Measurements from ENCODE around the gene MRPL14. TPM values are rescaled to one million over a fixed set of nuclear protein-coding genes. Genes with fewer than 3 reads are reported as not detected.

Gene MRPL14
- total RNA-seq, 2 donors from 2014 or later, result 36.5 to 49.9 TPM

DNA sequence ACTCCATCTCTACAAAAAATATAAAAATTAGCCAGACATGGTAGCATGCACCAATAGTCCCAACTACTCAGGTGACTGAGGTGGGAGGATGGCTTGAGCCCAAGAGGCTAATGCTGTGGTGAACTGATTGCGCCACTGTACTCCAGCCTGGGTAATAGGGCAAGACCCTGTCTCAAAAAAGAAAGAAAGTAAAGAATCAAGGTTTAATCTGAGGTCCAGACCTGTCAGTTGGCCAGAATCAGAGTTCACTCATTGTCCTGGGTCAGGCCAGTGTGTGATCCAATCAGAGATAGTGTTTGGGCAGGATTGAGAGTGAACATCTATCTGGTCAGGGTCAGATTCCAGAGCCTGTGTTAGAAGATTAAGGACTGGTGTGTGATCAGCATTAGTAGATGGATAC is 15.6 kb upstream of the MRPL14 start:
- Mint-ChIP-seq H3K36me3 (no peaks in the 10 kb centered on the region), H3K9me3 (no peaks in the 10 kb centered on the region), H3K4me3 (no peak overlapping the region), H3K27ac (no peak overlapping the region), H3K4me1 (ENCODE audit: low read depth in 2 of 2) (peaks cover 0 to 5% of the 10 kb centered on the region in 2 donors), H3K27me3 (no peaks in the 10 kb centered on the region)
- DNase-seq (ENCODE audit: low spot score), result no peak
- no peak for ATAC-seq

- no peak for DNase-seq (ENCODE audit: low spot score)
- H3K27ac Mint-ChIP-seq, result peak overlapping the region in 1 of 2 donors; percentile 15
- H3K9me3 Mint-ChIP-seq, result no peaks in the 10 kb centered on the region
- no peaks in the 10 kb centered on the region for H3K27me3 Mint-ChIP-seq
- H3K36me3 Mint-ChIP-seq, result no peaks in the 10 kb centered on the region
- H3K4me1 Mint-ChIP-seq (ENCODE audit: low read depth in 2 of 2), result peaks cover 5% of the 10 kb centered on the region in 2 donors
- no peak overlapping the region for H3K4me3 Mint-ChIP-seq
- ATAC-seq, result no peak
Measured at GRCh38 chr6:44139351-44139743, 12.1 kb upstream of the MRPL14 start.

DNA sequence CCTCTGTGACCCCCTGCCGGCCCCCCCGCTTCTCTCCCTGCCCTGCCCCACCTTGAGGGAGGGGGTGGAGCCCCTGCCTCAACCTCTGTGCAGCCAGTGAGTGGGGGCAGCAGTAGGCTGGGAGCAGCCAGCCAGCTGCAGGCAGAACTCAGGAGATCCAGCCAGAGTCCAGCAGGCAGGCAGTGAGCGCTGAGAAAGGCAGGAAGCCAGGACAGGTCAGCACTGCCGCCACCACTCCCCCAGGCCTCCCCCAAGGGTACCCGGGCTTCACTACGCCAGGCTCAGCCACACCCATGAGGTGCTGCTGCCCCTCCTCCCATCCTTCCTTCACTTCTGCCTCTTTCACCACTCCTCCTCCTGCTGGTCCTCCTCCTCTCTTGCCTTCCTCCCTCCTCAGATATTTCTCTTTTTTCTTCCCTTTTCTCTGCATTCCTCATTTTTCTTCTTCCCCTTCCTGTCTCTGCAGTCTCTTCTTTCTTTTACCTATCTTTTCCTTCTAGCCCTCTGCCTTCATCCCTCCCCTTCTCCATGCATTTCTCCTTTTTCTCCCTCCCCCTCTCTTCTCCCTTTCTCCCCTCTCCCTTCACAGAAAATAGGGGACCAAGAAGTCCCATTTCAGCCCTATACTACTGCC is 11.6 kb upstream of the MRPL14 start:
- DNase-seq (ENCODE audit: low spot score) (no peak), ATAC-seq (no peak)
- H3K36me3 Mint-ChIP-seq, result no peaks in the 10 kb centered on the region

DNA sequence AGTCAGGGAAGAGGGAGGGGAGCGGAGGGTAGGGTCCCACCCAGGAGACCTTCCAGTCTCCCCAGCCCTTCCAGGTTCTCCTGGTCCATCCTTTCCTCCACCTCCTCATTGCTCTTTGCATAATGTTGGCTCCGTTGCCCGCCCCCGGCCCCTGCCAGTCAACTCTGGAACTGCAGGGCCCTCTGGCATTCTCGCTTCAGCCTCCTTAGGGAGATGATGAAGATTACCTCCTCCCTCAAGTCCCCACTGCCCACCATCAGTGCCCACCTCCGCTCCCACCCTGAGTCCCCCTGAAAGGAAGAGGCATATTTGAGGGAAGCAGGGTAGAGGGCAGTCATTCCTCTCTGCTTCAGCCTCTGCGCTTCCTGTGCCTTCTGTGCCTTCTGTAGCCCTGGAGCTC is 8.6 kb upstream of the MRPL14 start:
- Mint-ChIP-seq H3K27ac (no peak overlapping the region), H3K4me3 (no peak overlapping the region), H3K4me1 (ENCODE audit: low read depth in 2 of 2) (peaks cover 5 to 10% of the 10 kb centered on the region in 2 donors), H3K36me3 (no peaks in the 10 kb centered on the region), H3K9me3 (no peaks in the 10 kb centered on the region), H3K27me3 (no peaks in the 10 kb centered on the region)
- no peak for ATAC-seq
- DNase-seq (ENCODE audit: low spot score), result no peak

More for the DNA sequence above, 11.6 kb upstream of the MRPL14 start:
- Mint-ChIP-seq H3K27me3 (no peaks in the 10 kb centered on the region), H3K9me3 (no peaks in the 10 kb centered on the region), H3K4me3 (no peak overlapping the region), H3K4me1 (ENCODE audit: low read depth in 2 of 2) (peaks cover 5% of the 10 kb centered on the region in 2 donors), H3K27ac (no peak overlapping the region)

GRCh38 chr6:44135173-44135758 is 8.0 kb upstream of the MRPL14 start:
- Mint-ChIP-seq H3K9me3 (no peaks in the 10 kb centered on the region), H3K27ac (no peak overlapping the region), H3K4me3 (no peak overlapping the region), H3K4me1 (ENCODE audit: low read depth in 2 of 2) (peaks cover 5 to 10% of the 10 kb centered on the region in 2 donors), H3K27me3 (no peaks in the 10 kb centered on the region), H3K36me3 (no peaks in the 10 kb centered on the region)
- DNase-seq (ENCODE audit: low spot score) (no peak), ATAC-seq (no peak)

DNA sequence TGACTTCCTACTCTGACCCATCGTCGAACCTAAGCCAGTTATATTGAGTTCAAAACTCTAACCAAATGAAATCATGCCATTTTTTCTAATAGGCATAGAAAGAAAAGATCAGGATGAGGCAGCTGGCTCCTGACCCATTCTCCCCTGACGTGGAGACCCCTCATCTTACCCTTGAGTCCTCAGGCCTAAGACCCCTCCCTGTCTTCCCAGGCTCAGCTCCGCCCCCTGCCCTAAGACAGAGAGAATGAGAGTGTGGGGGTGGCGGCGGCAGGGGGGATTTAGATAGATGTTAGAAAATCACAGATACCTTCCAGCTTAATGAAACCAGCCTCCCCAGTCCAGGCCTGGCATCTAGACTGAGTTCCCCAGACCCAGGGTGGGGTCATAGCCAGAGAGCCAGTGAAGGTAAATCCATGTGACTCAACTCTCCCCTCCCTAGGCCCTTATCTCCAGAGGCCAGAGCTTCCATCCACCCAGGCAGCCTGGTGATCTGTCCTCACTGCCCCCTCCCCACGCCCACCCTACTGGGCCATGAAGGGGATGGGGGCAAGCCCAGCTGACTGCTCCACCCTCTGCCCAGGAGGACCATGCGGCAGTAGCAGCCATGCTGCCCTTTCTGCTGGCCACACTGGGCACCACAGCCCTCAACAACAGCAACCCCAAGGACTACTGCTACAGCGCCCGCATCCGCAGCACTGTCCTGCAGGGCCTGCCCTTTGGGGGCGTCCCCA is 6.9 kb upstream of the MRPL14 start:
- H3K4me3 Mint-ChIP-seq, result no peak overlapping the region
- H3K36me3 Mint-ChIP-seq, result no peaks in the 10 kb centered on the region
- no peak for DNase-seq (ENCODE audit: low spot score)
- H3K27me3 Mint-ChIP-seq, result no peaks in the 10 kb centered on the region
- no peak for ATAC-seq
- no peak overlapping the region for H3K27ac Mint-ChIP-seq
- peaks cover 10% of the 10 kb centered on the region in 2 donors for H3K4me1 Mint-ChIP-seq (ENCODE audit: low read depth in 2 of 2)
- no peaks in the 10 kb centered on the region for H3K9me3 Mint-ChIP-seq

DNA sequence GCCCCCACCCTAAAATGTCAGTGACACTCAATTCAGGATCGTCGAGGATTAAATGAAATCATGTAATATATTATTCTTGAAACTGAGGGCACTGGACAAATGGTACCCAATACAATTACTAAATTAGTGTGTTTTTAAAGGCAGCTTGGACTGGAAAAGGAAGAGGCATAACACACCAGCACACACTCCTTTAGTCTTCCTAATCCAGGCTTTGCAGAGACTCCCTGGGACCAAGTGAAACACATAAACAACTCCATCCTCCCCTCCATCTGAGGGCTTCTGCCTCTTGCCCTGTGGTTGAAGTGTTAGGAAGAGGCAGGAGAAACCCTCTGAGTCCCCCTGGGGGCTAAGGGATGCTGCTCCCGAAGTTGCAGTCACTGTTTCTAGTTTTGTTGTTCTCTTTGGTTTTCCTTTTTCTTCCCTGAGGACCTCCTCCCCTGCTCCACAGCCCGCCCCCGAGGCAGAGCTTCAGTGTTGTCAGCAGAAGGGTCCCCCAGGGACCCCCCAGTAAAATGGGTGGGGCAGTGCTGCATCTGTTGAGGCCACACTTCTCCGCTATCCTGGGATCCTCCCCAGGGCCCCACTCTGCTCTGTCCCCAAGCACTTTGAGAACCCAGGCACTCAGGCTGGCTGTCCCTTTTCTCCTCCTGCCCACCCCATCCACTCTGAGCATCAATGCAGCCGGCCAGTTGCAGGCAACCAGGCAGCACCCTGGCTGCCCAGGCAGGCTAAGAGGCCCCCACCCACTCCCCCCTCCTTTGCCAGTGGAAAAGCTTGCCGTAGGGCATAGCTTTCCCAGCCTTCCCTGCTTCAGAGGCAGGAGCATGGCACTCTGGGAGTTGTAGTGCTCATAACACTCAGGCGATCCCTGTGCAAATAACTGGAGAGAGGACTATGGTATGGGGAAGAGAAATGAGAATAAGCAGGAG is 6.0 kb upstream of the MRPL14 start:
- Mint-ChIP-seq H3K27me3 (no peaks in the 10 kb centered on the region), H3K36me3 (no peaks in the 10 kb centered on the region), H3K9me3 (no peaks in the 10 kb centered on the region), H3K4me1 (ENCODE audit: low read depth in 2 of 2) (peaks cover 10 to 11% of the 10 kb centered on the region in 2 donors), H3K27ac (no peak overlapping the region), H3K4me3 (no peak overlapping the region)
- ATAC-seq (peak in 1 of 2 donors; percentile 14), DNase-seq (ENCODE audit: low spot score) (no peak)

- H3K27me3 Mint-ChIP-seq, result no peaks in the 10 kb centered on the region
- H3K4me1 Mint-ChIP-seq (ENCODE audit: low read depth in 2 of 2), result peaks cover 10 to 13% of the 10 kb centered on the region in 2 donors
- H3K27ac Mint-ChIP-seq, result no peak overlapping the region
- DNase-seq (ENCODE audit: low spot score), result no peak
- no peak overlapping the region for H3K4me3 Mint-ChIP-seq
- H3K9me3 Mint-ChIP-seq, result no peaks in the 10 kb centered on the region
- ATAC-seq, result no peak
- H3K36me3 Mint-ChIP-seq, result no peaks in the 10 kb centered on the region
Measured at GRCh38 chr6:44132476-44132875, 5.2 kb upstream of the MRPL14 start.

DNA sequence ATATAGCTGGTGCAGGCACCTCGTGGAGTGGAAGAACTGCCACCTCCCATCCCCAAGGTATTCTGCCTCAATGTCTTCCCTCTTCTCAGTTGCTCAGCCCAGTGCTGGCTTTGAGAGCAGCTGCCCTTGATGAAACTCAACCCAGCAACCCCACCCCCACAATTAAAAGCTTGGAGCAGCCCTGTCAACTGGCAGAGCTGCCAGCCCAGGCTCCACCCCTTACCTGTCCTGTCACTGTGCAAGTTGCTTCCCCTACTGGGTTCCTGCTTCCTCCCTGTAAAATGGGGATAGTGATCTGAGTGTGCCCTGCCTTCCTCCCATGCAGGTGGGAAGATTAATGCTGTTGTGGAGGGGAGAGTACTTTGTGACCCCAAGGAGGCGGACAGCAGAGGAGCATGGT is 4.6 kb upstream of the MRPL14 start:
- ATAC-seq (no peak), DNase-seq (ENCODE audit: low spot score) (no peak)
- Mint-ChIP-seq H3K4me1 (ENCODE audit: low read depth in 2 of 2) (peaks cover 10 to 13% of the 10 kb centered on the region in 2 donors), H3K36me3 (no peaks in the 10 kb centered on the region), H3K27ac (no peak overlapping the region), H3K9me3 (no peaks in the 10 kb centered on the region), H3K4me3 (no peak overlapping the region), H3K27me3 (no peaks in the 10 kb centered on the region)

GRCh38 chr6:44129841-44130322 is 2.6 kb upstream of the MRPL14 start:
- peak overlapping the region; percentile 16 for H3K4me3 Mint-ChIP-seq

GRCh38 chr6:44128020-44128917 is 1.0 kb upstream of the MRPL14 start:
- H3K4me3 Mint-ChIP-seq, result peak overlapping the region; percentile 89
- no peaks in the 10 kb centered on the region for H3K9me3 Mint-ChIP-seq
- H3K27ac Mint-ChIP-seq, result peak overlapping the region; percentile 40 to 48
- H3K4me1 Mint-ChIP-seq (ENCODE audit: low read depth in 2 of 2), result peaks cover 36 to 37% of the 10 kb centered on the region in 2 donors
- peaks cover 6% of the 10 kb centered on the region for H3K36me3 Mint-ChIP-seq
- H3K27me3 Mint-ChIP-seq, result no peaks in the 10 kb centered on the region
- no peak for DNase-seq (ENCODE audit: low spot score)
- ATAC-seq, result peak in 1 of 2 donors; percentile 10

More at GRCh38 chr6:44129841-44130322, 2.6 kb upstream of the MRPL14 start:
- ATAC-seq, result no peak
- H3K27me3 Mint-ChIP-seq, result no peaks in the 10 kb centered on the region
- no peaks in the 10 kb centered on the region for H3K9me3 Mint-ChIP-seq
- no peak for DNase-seq (ENCODE audit: low spot score)
- H3K4me1 Mint-ChIP-seq (ENCODE audit: low read depth in 2 of 2), result peaks cover 24 to 25% of the 10 kb centered on the region in 2 donors
- H3K36me3 Mint-ChIP-seq, result peaks cover 6% of the 10 kb centered on the region
- H3K27ac Mint-ChIP-seq, result no peak overlapping the region

DNA sequence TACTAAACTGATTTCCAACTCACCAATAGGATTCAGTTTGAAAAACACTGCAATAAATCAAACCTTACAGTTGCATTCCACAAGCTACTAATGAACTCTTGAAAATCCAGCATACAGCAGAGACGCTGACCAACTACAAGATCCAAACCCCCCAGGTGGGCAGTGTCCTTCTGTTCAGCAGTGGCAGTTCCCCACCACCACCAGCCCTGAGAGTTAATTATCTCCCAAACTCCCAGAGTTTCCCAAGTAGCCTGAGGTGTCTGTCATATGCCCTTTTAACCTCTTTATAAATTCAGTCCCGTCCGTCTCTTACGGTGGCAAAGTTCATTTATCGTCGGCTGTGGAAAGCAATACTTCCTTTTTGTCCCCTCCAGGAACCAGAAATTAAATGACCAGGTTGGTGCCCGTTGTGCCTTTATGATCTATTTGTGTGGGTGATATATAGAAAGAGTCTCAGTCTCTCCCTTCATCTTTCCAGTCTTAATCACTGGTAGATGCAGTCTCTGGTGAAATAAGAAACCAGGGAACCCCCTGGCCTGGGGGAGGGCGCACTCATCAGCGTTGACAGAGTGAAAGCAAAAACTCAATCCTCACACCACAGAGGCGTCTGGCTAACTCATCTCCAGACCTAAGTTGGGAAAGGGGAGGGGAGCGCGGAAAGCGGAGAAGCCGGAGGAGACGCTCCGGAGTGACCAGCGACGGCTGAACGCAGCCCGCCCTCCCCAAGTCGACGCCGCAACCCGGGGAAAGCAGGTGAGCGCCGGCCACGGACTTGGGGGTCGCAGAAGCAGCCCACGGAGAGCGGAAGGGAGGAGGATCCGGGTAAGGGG is 717 bp downstream of the MRPL14 start:
- peak overlapping the region; percentile 76 to 85 for H3K27ac Mint-ChIP-seq

More for the DNA sequence above, 717 bp downstream of the MRPL14 start:
- H3K36me3 Mint-ChIP-seq, result peaks cover 6% of the 10 kb centered on the region
- ATAC-seq (peak; percentile 84 to 87), DNase-seq (ENCODE audit: low spot score) (peak; percentile 90)
- no peaks in the 10 kb centered on the region for H3K27me3 Mint-ChIP-seq
- H3K4me3 Mint-ChIP-seq, result peak overlapping the region; percentile 89
- H3K9me3 Mint-ChIP-seq, result no peaks in the 10 kb centered on the region
- H3K4me1 Mint-ChIP-seq (ENCODE audit: low read depth in 2 of 2), result peaks cover 42 to 45% of the 10 kb centered on the region in 2 donors
